ENCODE data around the gene PAK1IP1. TPM values are rescaled to one million over a fixed set of nuclear protein-coding genes. Genes with fewer than 3 reads are reported as not detected.

Gene PAK1IP1
- total RNA-seq (2014; rRNA removed): 32.8 and 34.0 TPM in 2 replicates
- percentile 79 among the genes with signal in this experiment for Bru-seq, nascent RNA
- percentile 88 among the genes with signal in this experiment for BruChase-seq, experiment 1, labeled RNA remaining after a 6-hour chase
- percentile 80 among the genes with signal in this experiment for BruChase-seq, experiment 2, labeled RNA remaining after a 2-hour chase
- long read RNA-seq, transcript PAK1IP1-201 (10 exons, 1,800 nt): major isoform, 27 of 44 reads
- long read RNA-seq, partial matches to known transcripts: 0 of 44 reads
- long read RNA-seq, other reads (novel, unspliced or antisense): 17 of 44 reads

GRCh38 chr6:10694302-10695085 lies at the start of gene PAK1IP1, which contains the start of gene C6orf52:
PAK1IP1 (plus strand) TSS chr6:10694972; CDS start chr6:10694986, 14 bp downstream.
C6orf52 (minus strand) TSS chr6:10694616; CDS start chr6:10687550, 7,066 bp downstream.
- Histone ChIP-seq H3K9ac (ENCODE audit: low read length) (peak within 1 kb of the TSS; percentile 95), H3K4me1 (ENCODE audit: insufficient read depth, low read length) (peaks cover 19% of the 10 kb centered on the region), H3K4me2 (ENCODE audit: low read length) (peak within 1 kb of the TSS; percentile 92), H3K36me3 (ENCODE audit: low read depth, low read length) (peaks cover 18% of the 10 kb centered on the region; the same call in 1 of the 2 replicates), H3K9me2 (replicated peaks; ENCODE audit: low read length) (no peaks in the 10 kb centered on the region), H4K20me1 (ENCODE audit: low read length) (no peaks in the 10 kb centered on the region), H2AFZ (ENCODE audit: low read length) (peak within 1 kb of the TSS; percentile 84), H3K79me2 (ENCODE audit: low read length) (peaks cover 62% of the 10 kb centered on the region), H3K27ac (ENCODE audit: low read length) (peak within 1 kb of the TSS; percentile 94), H3F3A (ENCODE audit: low read length, unreplicated experiment) (no peaks in the 10 kb centered on the region), H3K9me3 (ENCODE audit: low read length) (no peaks in the 10 kb centered on the region), H3K27me3 (ENCODE audit: low read length) (no peaks in the 10 kb centered on the region), H3K4me3 (ENCODE audit: low read length) (peak within 1 kb of the TSS; percentile 98)
- peak; percentile 91 for DNase-seq
- intact Hi-C loops (cut with micrococcal nuclease): loop anchor here (1.0 to 5.0 kb wide), 7 partner anchors 28 to 184 kb away; partner anchors contain the start of genes TMEM14B and TMEM14C
- TSS peak; percentile 81 for BruUV-seq (replicated peaks)
- POLR2A ChIA-PET (ENCODE audit: unreplicated experiment): interaction anchor here (0.6 to 0.9 kb wide), 3 partner anchors 28 to 99 kb away, joined by 6 to 8 read pairs (median 8); partner anchors contain the start of gene TMEM14C
- CTCF ChIA-PET: interaction anchor here (0.6 to 1.1 kb wide), 4 partner anchors 28 to 229 kb away, joined by 3 to 11 read pairs (median 8); partner anchors contain the start of gene TMEM14C
- peak; percentile 96 for ATAC-seq
- TF ChIP-seq EZH2 (IDR thresholded peaks at IDR 0.05; ENCODE audit: low read length, unreplicated experiment): no peak
- TF ChIP-seq EZH2phosphoT487 (IDR thresholded peaks at IDR 0.05; ENCODE audit: borderline replicate concordance, low read length): no peak
- TF ChIP-seq CTCF (conservative IDR thresholded peaks at IDR 0.05; ENCODE audit: low read depth, low read length): no peak

- peaks cover 5% of the 10 kb centered on the region; the same call in 1 of the 2 replicates for H3K27me3 ChIP-seq (ENCODE audit: low read length)
- intact Hi-C loops (cut with micrococcal nuclease): no loop called here
- no peaks in the 10 kb centered on the region for H3K9me3 ChIP-seq (ENCODE audit: low read length)
- no peaks in the 10 kb centered on the region for H3K9me2 ChIP-seq (replicated peaks; ENCODE audit: low read length)
- H3K4me3 ChIP-seq (ENCODE audit: low read length): no peak overlapping the region
- H3K4me2 ChIP-seq (ENCODE audit: low read length): no peak overlapping the region
- H2AFZ ChIP-seq (ENCODE audit: low read length): no peak overlapping the region
- DNase-seq (no peak), ATAC-seq (no peak)
- ChIA-PET POLR2A (ENCODE audit: unreplicated experiment) (no interaction called here), CTCF (no interaction called here)
- H3K79me2 ChIP-seq (ENCODE audit: low read length): no peaks in the 10 kb centered on the region
- H3K9ac ChIP-seq (ENCODE audit: low read length): no peak overlapping the region
- H4K20me1 ChIP-seq (ENCODE audit: low read length): no peaks in the 10 kb centered on the region
- no peak overlapping the region for H3K27ac ChIP-seq (ENCODE audit: low read length)
- no peaks in the 10 kb centered on the region for H3K36me3 ChIP-seq (ENCODE audit: low read depth, low read length)
- no TSS peak for BruUV-seq (replicated peaks)
- H3F3A ChIP-seq (ENCODE audit: low read length, unreplicated experiment): no peaks in the 10 kb centered on the region
- H3K4me1 ChIP-seq (ENCODE audit: insufficient read depth, low read length): no peaks in the 10 kb centered on the region
- TF ChIP-seq EZH2phosphoT487 (IDR thresholded peaks at IDR 0.05; ENCODE audit: borderline replicate concordance, low read length) (no peak), EZH2 (IDR thresholded peaks at IDR 0.05; ENCODE audit: low read length, unreplicated experiment) (no peak), CTCF (conservative IDR thresholded peaks at IDR 0.05; ENCODE audit: low read depth, low read length) (no peak)
These were observed 39.2 kb upstream of the PAK1IP1 start for GRCh38 chr6:10655508-10656055.
